Ishikawa (cell line): Measurements from ENCODE around the gene TNFRSF1B.

Source experiments
- CEBPB ChIP-seq: IDR thresholded peaks from 2 replicates; pipeline ENCODE4 v1.6.1; 2012
- CREB1 ChIP-seq: IDR thresholded peaks from 2 replicates; pipeline ENCODE4 v1.6.1; 2012; ENCODE audit warnings: low read depth
- EGR1 ChIP-seq: IDR thresholded peaks from 2 replicates; pipeline ENCODE4 v1.6.1; 2012
- EP300 ChIP-seq: IDR thresholded peaks from 2 replicates; pipeline ENCODE4 v1.6.1; 2012; ENCODE audit warnings: borderline replicate concordance
- FOXM1 ChIP-seq: IDR thresholded peaks from 2 replicates; pipeline ENCODE4 v1.6.1; 2012; ENCODE audit warnings: low read depth, borderline replicate concordance
- MAX ChIP-seq: IDR thresholded peaks from 2 replicates; pipeline ENCODE4 v1.6.1; 2012
- NFIC ChIP-seq: IDR thresholded peaks from 2 replicates; pipeline ENCODE4 v1.6.1; 2012
- RAD21 ChIP-seq: IDR thresholded peaks from 2 replicates; pipeline ENCODE4 v1.6.1; 2012; ENCODE audit warnings: low read depth
- REST ChIP-seq: IDR thresholded peaks from 2 replicates; pipeline ENCODE4 v1.6.1; 2012; ENCODE audit warnings: low read depth, mild to moderate bottlenecking
- TAF1 ChIP-seq: IDR thresholded peaks from 2 replicates; pipeline ENCODE4 v1.6.1; 2012; ENCODE audit warnings: low read depth, mild to moderate bottlenecking
- TCF12 ChIP-seq: IDR thresholded peaks from 2 replicates; pipeline ENCODE4 v1.6.1; 2012; ENCODE audit warnings: low read depth
- TEAD4 ChIP-seq: IDR thresholded peaks from 2 replicates; pipeline ENCODE4 v1.6.1; 2012
- USF1 ChIP-seq: IDR thresholded peaks from 2 replicates; pipeline ENCODE4 v1.6.1; 2012
- YY1 ChIP-seq: IDR thresholded peaks from 2 replicates; pipeline ENCODE4 v1.6.1; 2012; ENCODE audit warnings: low read depth
- ZBTB7A ChIP-seq: IDR thresholded peaks from 2 replicates; pipeline ENCODE4 v1.6.1; 2012; ENCODE audit warnings: low read depth

The TNFRSF1B gene

GRCh38 chr1:12180903-12181302, 14.1 kb downstream of the TNFRSF1B start:
- TF ChIP-seq ZBTB7A (no peak), MAX (no peak), TAF1 (no peak), EGR1 (no peak), CREB1 (no peak), NFIC (no peak), RAD21 (no peak), YY1 (no peak), CEBPB (no peak), REST (no peak), EP300 (no peak), USF1 (no peak), TEAD4 (no peak), FOXM1 (no peak)

GRCh38 chr1:12181568-12181967, 14.8 kb downstream of the TNFRSF1B start:
- TF ChIP-seq TCF12, result no peak
- no peak for TF ChIP-seq REST
- TF ChIP-seq CREB1, result no peak
- no peak for TF ChIP-seq TEAD4
- TF ChIP-seq FOXM1, result no peak
- TF ChIP-seq CEBPB, result no peak
- TF ChIP-seq TAF1, result no peak
- TF ChIP-seq EP300, result no peak
- TF ChIP-seq MAX, result no peak
- TF ChIP-seq YY1, result no peak
- no peak for TF ChIP-seq NFIC
- TF ChIP-seq RAD21, result no peak
- no peak for TF ChIP-seq ZBTB7A
- TF ChIP-seq EGR1, result no peak

GRCh38 chr1:12182410-12182984, 15.7 kb downstream of the TNFRSF1B start:
- TF ChIP-seq USF1 (no peak), FOXM1 (no peak), EGR1 (no peak), REST (no peak), CREB1 (no peak), RAD21 (no peak), MAX (no peak), NFIC (no peak)

GRCh38 chr1:12183095-12183794, 16.5 kb downstream of the TNFRSF1B start:
- TF ChIP-seq CREB1 (no peak), TAF1 (no peak)
